Loucy (cell line): ENCODE results near the gene TRPM2.
A peak's percentile ranks its signal among the peaks of the same experiment; 100 is the strongest.

ENCODE experiments used
- H2AFZ ChIP-seq: fragments of 200-600 bp; sonication (generic); 2 replicates; pipeline ENCODE4 v1.6.0; 2016; ENCODE audit warnings: antibody characterized with exemption, mild to moderate bottlenecking, low read length, moderate library complexity
- H3F3A ChIP-seq: fragments of 200-600 bp; 2 replicates; pipeline ENCODE4 v1.6.0; 2016; ENCODE audit warnings: antibody characterized with exemption, low read depth, mild to moderate bottlenecking
- H3K27me3 ChIP-seq: fragments of 200-600 bp; sonication (generic); 2 replicates; pipeline ENCODE4 v1.6.1; 2014; ENCODE audit warnings: low read length, mild to moderate bottlenecking; ENCODE audit not compliant: insufficient read depth, poor library complexity, severe bottlenecking
- H3K36me3 ChIP-seq: fragments of 200-600 bp; sonication (generic); 2 replicates; pipeline ENCODE4 v1.6.1; 2016; ENCODE audit warnings: low read length; ENCODE audit not compliant: insufficient read depth
- H3K4me1 ChIP-seq: fragments of 200-600 bp; sonication (generic); 2 replicates; pipeline ENCODE4 v1.5.1; 2014; ENCODE audit warnings: low read length, mild to moderate bottlenecking; ENCODE audit not compliant: insufficient read depth, poor library complexity, severe bottlenecking
- H3K4me2 ChIP-seq: fragments of 200-600 bp; sonication (generic); 2 replicates; pipeline ENCODE4 v1.6.0; 2014; ENCODE audit warnings: antibody characterized with exemption, low read length, low read depth, mild to moderate bottlenecking; ENCODE audit not compliant: poor library complexity, severe bottlenecking
- H3K4me3 ChIP-seq: fragments of 200-600 bp; sonication (generic); 2 replicates; pipeline ENCODE4 v1.5.1; 2014; ENCODE audit warnings: low read length, mild to moderate bottlenecking, mixed read lengths; ENCODE audit not compliant: poor library complexity, severe bottlenecking
- H3K79me2 ChIP-seq: fragments of 200-600 bp; sonication (generic); 2 replicates; pipeline ENCODE4 v1.6.1; 2014; ENCODE audit warnings: low read length; ENCODE audit not compliant: insufficient read depth
- H3K9ac ChIP-seq: fragments of 200-600 bp; sonication (generic); 2 replicates; pipeline ENCODE4 v1.6.0; 2014; ENCODE audit warnings: mild to moderate bottlenecking, low read depth, low read length, moderate library complexity; ENCODE audit not compliant: poor library complexity, severe bottlenecking
- H3K9me2 ChIP-seq: fragments of 200-600 bp; sonication (generic); replicated peaks from 2 replicates; pipeline ENCODE4 v1.6.1; 2016; ENCODE audit warnings: low read depth, low read length, mixed read lengths
- H3K9me3 ChIP-seq: fragments of 200-600 bp; sonication (generic); 2 replicates; pipeline ENCODE4 v1.6.1; 2014; ENCODE audit warnings: mild to moderate bottlenecking, antibody characterized with exemption, low read length, low read depth; ENCODE audit not compliant: insufficient read depth
- H4K20me1 ChIP-seq: fragments of 200-600 bp; sonication (generic); 2 replicates; pipeline ENCODE4 v1.6.0; 2014; ENCODE audit warnings: antibody characterized with exemption, low read length, mild to moderate bottlenecking; ENCODE audit not compliant: insufficient read depth, poor library complexity, severe bottlenecking
- EZH2phosphoT487 ChIP-seq: fragments of 200-600 bp; IDR thresholded peaks from 2 replicates; pipeline ENCODE4 v1.6.1; 2018; ENCODE audit warnings: antibody characterized with exemption, mild to moderate bottlenecking, moderate library complexity, borderline replicate concordance
- TF ChIP-seq, protein P1 (sequence below): fragments of 200-600 bp; sonication (generic); conservative IDR thresholded peaks from 2 replicates; pipeline ENCODE4 v1.5.1; 2014; ENCODE audit warnings: mild to moderate bottlenecking, antibody characterized with exemption, low read length

The TRPM2 gene

DNA sequence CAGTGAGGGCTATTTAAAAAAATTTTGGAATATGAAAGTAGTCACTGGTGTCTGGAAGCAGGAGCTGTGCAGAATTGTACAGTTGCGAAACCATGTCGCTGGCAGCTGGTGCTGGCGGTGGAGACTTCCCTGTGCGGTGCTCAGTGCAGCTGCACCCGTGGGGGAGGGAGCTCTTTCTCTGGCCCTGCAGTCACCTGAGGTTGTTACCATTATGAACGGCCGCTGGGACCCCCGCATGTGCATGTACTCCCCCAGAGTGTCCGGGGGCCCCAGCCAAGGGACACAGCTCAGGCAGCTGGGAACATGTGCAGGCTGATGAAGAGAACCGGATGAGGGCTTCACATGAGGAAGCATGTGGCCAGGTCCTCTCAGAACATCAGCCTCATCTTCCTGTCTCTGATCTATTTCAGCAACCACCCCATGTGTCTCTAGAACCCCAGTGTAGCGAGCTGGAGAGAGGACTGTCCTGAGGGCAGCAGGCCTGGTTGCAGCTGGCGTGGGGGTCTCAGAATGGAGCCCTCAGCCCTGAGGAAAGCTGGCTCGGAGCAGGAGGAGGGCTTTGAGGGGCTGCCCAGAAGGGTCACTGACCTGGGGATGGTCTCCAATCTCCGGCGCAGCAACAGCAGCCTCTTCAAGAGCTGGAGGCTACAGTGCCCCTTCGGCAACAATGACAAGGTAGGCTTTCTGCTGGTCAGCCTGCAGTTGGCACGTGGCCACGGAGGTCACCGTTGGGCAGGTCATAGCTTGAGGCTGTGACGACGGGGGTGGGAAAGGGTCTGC lies at the start of gene TRPM2:
TSS of gene TRPM2 (plus strand) at position 431 of the 780 bp plus-strand sequence. CDS start at position 511, 80 bp downstream.
- no peaks in the 10 kb centered on the region for H3K4me1 ChIP-seq
- H3K27me3 ChIP-seq = no peaks in the 10 kb centered on the region
- TF ChIP-seq, protein P1, sequence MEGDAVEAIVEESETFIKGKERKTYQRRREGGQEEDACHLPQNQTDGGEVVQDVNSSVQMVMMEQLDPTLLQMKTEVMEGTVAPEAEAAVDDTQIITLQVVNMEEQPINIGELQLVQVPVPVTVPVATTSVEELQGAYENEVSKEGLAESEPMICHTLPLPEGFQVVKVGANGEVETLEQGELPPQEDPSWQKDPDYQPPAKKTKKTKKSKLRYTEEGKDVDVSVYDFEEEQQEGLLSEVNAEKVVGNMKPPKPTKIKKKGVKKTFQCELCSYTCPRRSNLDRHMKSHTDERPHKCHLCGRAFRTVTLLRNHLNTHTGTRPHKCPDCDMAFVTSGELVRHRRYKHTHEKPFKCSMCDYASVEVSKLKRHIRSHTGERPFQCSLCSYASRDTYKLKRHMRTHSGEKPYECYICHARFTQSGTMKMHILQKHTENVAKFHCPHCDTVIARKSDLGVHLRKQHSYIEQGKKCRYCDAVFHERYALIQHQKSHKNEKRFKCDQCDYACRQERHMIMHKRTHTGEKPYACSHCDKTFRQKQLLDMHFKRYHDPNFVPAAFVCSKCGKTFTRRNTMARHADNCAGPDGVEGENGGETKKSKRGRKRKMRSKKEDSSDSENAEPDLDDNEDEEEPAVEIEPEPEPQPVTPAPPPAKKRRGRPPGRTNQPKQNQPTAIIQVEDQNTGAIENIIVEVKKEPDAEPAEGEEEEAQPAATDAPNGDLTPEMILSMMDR = no peak
- TF ChIP-seq EZH2phosphoT487 = no peak
- no peak within 1 kb of the TSS for H3K4me2 ChIP-seq
- no peaks in the 10 kb centered on the region for H3K36me3 ChIP-seq
- no peaks in the 10 kb centered on the region for H3K9me3 ChIP-seq
- H3K9me2 ChIP-seq = no peaks in the 10 kb centered on the region
- no peaks in the 10 kb centered on the region for H3K79me2 ChIP-seq
- peak within 1 kb of the TSS; percentile 33; the same call in 1 of the 2 replicates for H2AFZ ChIP-seq
- H4K20me1 ChIP-seq = no peaks in the 10 kb centered on the region
- H3F3A ChIP-seq = no peaks in the 10 kb centered on the region
- no peak within 1 kb of the TSS for H3K9ac ChIP-seq
- no peak within 1 kb of the TSS for H3K4me3 ChIP-seq

DNA sequence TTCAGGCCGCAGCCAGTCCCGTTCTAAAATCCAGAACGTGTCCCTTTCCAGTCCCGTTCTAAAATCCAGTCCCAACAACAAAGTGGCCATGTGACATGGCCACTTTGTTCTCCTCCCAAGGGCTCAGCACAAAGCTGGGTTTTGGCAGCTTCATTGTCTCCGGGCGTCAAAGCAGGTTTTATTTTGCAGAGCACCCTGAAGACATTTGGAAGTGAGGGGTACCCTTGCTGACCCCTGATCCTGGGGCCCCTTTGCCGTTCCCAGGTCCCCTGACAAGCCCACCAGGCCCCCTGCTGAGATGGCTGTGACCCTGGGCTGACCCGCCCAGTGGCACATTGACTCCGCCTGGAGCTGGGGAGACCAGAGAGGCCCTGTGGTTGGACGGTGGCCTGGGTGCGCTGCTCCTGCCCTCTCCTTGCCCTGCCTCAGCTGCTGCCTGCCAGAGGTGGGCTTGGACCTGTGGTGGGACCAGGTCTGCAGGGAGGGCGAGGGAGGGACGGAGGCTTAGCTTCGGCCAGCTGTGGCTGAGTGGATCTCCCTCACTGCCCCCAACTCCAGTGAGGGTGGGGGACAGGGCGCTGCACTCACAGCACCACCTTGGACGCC lies 49.3 kb upstream of the TRPM2 start:
- no peaks in the 10 kb centered on the region for H3F3A ChIP-seq
- peak overlapping the region; percentile 5 for H3K4me3 ChIP-seq
- TF ChIP-seq EZH2phosphoT487 = no peak
- TF ChIP-seq, protein P1 = no peak
- peak overlapping the region; percentile 41 for H3K9ac ChIP-seq
- peaks cover 16% of the 10 kb centered on the region; the same call in 1 of the 2 replicates for H3K36me3 ChIP-seq
- no peaks in the 10 kb centered on the region for H3K9me2 ChIP-seq
- peak overlapping the region; percentile 94 for H3K4me2 ChIP-seq
- H3K27me3 ChIP-seq = no peaks in the 10 kb centered on the region
- peaks cover 47% of the 10 kb centered on the region for H4K20me1 ChIP-seq
- no peak overlapping the region for H2AFZ ChIP-seq
- peaks cover 66% of the 10 kb centered on the region for H3K79me2 ChIP-seq
- no peaks in the 10 kb centered on the region for H3K9me3 ChIP-seq
- H3K4me1 ChIP-seq = peaks cover 48% of the 10 kb centered on the region

DNA sequence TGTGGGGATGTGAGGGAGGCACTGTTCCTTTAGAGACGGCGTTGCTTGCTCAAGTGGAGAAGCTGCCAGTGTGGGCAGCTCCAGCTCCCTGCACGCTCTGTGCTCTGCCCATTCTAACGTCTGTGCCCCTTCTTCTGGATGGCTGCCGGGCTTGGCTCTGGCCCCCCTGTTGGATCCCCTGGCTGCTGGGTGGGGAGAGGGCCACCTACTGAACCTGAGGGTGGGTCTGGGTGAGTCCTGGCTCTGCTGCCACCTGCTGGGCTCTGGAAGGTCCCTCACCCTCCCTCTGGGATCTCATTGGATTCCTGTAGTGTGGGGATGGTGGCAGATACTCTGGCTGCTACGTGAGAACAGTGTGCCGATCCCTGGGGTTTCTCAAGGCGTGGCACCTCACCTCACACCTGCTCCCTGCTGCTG lies 48.5 kb upstream of the TRPM2 start:
- peak overlapping the region; percentile 5 for H3K4me3 ChIP-seq
- H3K9me2 ChIP-seq = no peaks in the 10 kb centered on the region
- H4K20me1 ChIP-seq = peaks cover 47% of the 10 kb centered on the region
- H3K9ac ChIP-seq = peak overlapping the region; percentile 41
- no peak for TF ChIP-seq EZH2phosphoT487
- TF ChIP-seq, protein P1 = peak; percentile 78
- peak overlapping the region; percentile 94 for H3K4me2 ChIP-seq
- H3K79me2 ChIP-seq = peaks cover 66% of the 10 kb centered on the region
- H2AFZ ChIP-seq = no peak overlapping the region
- H3K4me1 ChIP-seq = peaks cover 43% of the 10 kb centered on the region
- H3K9me3 ChIP-seq = no peaks in the 10 kb centered on the region
- H3F3A ChIP-seq = no peaks in the 10 kb centered on the region
- H3K27me3 ChIP-seq = no peaks in the 10 kb centered on the region
- H3K36me3 ChIP-seq = peaks cover 18% of the 10 kb centered on the region; the same call in 1 of the 2 replicates
